Nephron progenitor cell (in vitro differentiated cells): ENCODE data around the gene C13orf46.

Experiments
- DNase-seq: peaks from one replicate; pipeline ENCODE4 v3.0.0; 2021
- H3K27ac Mint-ChIP-seq: 2 replicates; pipeline ENCODE4 v1.8.0; 2021; ENCODE audit warnings: mild to moderate bottlenecking, moderate library complexity, mixed read lengths
- H3K27me3 Mint-ChIP-seq: 2 replicates; pipeline ENCODE4 v1.8.0; 2021; ENCODE audit warnings: mild to moderate bottlenecking, low read depth, mixed read lengths; ENCODE audit not compliant: poor library complexity
- H3K36me3 Mint-ChIP-seq: 2 replicates; pipeline ENCODE4 v1.8.0; 2021; ENCODE audit warnings: low read depth, mixed read lengths
- H3K4me1 Mint-ChIP-seq: 2 replicates; pipeline ENCODE4 v1.8.0; 2021; ENCODE audit warnings: mixed read lengths
- H3K4me3 Mint-ChIP-seq: 2 replicates; pipeline ENCODE4 v1.8.0; 2021; ENCODE audit warnings: mild to moderate bottlenecking, moderate library complexity, mixed read lengths
- H3K9me3 Mint-ChIP-seq: 2 replicates; pipeline ENCODE4 v1.8.0; 2021; ENCODE audit warnings: mild to moderate bottlenecking, moderate library complexity, mixed read lengths
- TF ChIP-seq, protein P1 (sequence below): fragments of 200-600 bp; sonication (generic); IDR thresholded peaks from 2 replicates; pipeline ENCODE4 v1.5.0; 2021; ENCODE audit warnings: antibody characterized with exemption

The C13orf46 gene

DNA sequence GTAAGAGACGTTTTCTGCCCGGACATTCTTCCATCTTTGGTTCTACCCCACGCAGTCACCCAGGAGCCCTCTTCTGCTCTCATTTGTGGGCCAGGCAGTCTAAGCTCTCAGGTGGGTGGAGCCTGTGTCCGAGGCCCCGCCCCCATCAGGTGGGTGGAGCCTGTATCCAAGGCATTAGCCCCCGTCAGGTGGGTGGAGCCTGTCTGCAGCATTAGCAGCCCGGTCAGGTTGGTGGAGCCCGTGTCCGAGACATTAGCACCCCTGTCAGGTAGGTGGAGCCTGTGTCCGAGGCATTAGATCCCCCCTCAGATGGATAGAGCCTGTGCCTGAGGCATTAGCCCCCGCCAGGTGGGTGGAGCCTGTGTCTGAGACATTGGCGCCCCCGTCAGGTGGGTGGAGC lies 45.5 kb upstream of the C13orf46 start:
- peak; percentile 57 for DNase-seq
- Mint-ChIP-seq H3K36me3 (no peaks in the 10 kb centered on the region), H3K4me1 (peaks cover 20% of the 10 kb centered on the region), H3K9me3 (no peaks in the 10 kb centered on the region), H3K27ac (no peak overlapping the region), H3K4me3 (no peak overlapping the region), H3K27me3 (no peaks in the 10 kb centered on the region)
- TF ChIP-seq, protein P1, sequence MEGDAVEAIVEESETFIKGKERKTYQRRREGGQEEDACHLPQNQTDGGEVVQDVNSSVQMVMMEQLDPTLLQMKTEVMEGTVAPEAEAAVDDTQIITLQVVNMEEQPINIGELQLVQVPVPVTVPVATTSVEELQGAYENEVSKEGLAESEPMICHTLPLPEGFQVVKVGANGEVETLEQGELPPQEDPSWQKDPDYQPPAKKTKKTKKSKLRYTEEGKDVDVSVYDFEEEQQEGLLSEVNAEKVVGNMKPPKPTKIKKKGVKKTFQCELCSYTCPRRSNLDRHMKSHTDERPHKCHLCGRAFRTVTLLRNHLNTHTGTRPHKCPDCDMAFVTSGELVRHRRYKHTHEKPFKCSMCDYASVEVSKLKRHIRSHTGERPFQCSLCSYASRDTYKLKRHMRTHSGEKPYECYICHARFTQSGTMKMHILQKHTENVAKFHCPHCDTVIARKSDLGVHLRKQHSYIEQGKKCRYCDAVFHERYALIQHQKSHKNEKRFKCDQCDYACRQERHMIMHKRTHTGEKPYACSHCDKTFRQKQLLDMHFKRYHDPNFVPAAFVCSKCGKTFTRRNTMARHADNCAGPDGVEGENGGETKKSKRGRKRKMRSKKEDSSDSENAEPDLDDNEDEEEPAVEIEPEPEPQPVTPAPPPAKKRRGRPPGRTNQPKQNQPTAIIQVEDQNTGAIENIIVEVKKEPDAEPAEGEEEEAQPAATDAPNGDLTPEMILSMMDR, result no peak

DNA sequence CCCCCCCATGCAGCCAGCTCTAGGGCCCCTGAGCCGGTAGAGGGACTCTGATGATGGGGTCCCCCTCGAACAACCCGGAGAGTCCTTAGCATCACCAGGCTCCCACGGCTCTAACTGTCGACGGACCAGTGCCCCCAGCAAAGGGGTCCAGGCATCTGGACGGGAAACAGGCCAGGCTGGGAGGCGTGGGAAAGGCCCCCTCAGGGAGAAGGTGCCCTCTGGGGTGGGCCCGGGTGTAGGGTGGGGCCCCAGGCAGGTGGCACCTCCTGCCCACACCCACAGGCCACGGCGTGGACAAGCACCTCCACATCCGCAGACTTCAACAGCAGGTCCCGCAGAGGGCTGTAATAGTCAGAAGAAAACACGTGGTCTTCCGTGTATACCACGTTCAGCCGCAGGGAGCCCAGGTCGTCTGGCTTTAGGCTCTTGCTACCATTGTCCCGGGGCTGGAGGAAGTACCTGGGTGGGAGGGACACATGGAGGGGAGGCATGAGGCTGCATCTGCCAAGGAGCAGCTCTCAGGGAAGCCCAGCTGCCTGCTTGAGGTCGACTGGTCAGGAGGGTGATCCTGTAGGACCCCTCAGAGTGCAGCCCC lies 44.7 kb upstream of the C13orf46 start:
- DNase-seq, result no peak
- Mint-ChIP-seq H3K4me1 (peaks cover 14% of the 10 kb centered on the region), H3K27me3 (no peaks in the 10 kb centered on the region), H3K27ac (no peak overlapping the region), H3K4me3 (no peak overlapping the region), H3K9me3 (no peaks in the 10 kb centered on the region), H3K36me3 (no peaks in the 10 kb centered on the region)
- TF ChIP-seq, protein P1, result no peak

DNA sequence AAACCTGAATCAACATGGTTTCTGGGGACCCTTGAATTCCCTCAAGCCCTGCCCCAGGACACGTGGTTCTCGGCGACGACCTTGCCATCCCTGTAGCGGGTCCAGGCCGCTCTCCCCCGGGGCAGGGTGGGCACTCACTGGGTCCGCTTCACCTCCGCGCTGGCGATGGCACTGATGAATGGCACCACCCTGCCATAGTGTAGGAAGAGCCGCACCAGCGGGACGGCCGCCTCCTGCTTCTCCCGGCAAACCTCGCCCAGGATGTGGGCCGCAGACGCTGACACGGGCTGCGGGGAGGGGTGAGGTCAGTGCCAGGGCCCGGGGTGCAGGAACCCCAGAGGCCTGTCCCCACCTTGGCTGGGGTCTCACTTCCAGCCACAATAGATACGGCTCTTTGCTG lies 44.1 kb upstream of the C13orf46 start:
- Mint-ChIP-seq H3K9me3 (no peaks in the 10 kb centered on the region), H3K27me3 (no peaks in the 10 kb centered on the region), H3K4me1 (peaks cover 11% of the 10 kb centered on the region), H3K36me3 (no peaks in the 10 kb centered on the region), H3K4me3 (no peak overlapping the region), H3K27ac (no peak overlapping the region)
- TF ChIP-seq, protein P1, result no peak
- no peak for DNase-seq

DNA sequence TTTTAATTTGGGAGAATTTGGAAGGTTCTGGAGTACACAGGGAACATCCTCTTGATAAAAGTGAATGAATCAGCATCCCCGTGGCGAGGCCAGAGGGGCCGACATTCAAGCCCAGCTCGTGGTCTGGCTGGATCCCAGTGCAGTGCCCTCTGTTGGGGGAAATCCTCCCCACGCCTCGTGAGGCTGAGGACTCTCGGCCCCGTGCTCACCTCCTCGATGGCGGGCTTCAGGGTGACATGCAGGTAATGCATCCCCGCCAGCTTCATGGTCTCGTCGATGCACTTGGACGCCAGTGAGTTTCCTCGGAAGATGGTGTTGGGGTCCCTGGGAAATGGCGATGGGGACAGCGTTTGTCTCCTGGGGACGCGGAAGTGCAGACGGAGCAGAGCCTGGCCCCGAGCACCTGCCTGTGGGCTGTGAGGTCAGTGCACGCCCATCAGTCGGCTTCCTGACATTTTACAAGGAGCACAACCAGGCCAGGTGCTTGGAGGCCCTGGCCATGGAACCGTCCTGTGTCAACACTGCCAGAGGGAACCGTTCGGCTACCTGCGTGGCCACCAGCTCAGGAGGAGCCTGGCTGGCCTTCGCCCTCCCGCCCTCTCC lies 43.3 kb upstream of the C13orf46 start:
- H3K27ac Mint-ChIP-seq, result no peak overlapping the region
- H3K27me3 Mint-ChIP-seq, result no peaks in the 10 kb centered on the region
- no peaks in the 10 kb centered on the region for H3K9me3 Mint-ChIP-seq
- H3K4me3 Mint-ChIP-seq, result no peak overlapping the region
- H3K36me3 Mint-ChIP-seq, result no peaks in the 10 kb centered on the region
- no peak for DNase-seq
- TF ChIP-seq, protein P1, result peak; percentile 10
- H3K4me1 Mint-ChIP-seq, result peaks cover 11% of the 10 kb centered on the region

DNA sequence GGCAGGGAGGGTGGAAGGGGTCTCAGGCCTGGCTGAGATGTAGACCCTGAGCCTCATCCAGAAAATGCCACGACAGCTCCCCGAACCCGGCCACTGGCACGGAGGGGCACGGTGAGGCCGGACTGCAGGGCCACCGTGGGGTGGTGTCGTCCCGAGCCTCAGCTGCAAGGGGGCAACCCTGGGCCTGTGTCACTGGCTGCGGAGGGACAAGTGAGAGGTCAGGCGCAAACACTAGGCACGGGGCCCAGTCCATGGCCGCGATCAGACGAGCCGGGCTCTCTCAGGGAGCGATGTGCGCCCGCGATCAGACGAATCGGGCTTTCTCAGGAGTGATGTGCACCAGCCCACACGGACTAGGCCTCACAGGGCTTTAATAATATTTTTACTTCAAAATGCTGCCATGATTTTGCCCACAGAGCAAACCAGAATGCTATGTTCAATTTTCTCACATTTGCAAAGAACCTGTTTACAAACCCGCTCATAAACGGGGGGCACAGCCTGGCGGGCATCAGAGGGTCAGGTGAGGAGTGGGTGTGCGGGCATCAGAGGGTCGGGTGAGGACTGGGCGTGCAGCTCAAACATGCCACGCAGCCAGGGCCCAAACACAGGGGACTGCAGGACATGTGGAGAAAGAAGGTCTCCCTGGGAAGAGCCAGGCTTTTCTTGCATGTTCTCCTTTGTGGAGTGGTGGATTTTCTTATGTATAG lies 42.6 kb upstream of the C13orf46 start:
- H3K4me3 Mint-ChIP-seq, result no peak overlapping the region
- no peaks in the 10 kb centered on the region for H3K9me3 Mint-ChIP-seq
- TF ChIP-seq, protein P1, result no peak
- H3K4me1 Mint-ChIP-seq, result peaks cover 11% of the 10 kb centered on the region
- no peak overlapping the region for H3K27ac Mint-ChIP-seq
- no peak for DNase-seq
- no peaks in the 10 kb centered on the region for H3K27me3 Mint-ChIP-seq
- no peaks in the 10 kb centered on the region for H3K36me3 Mint-ChIP-seq
